D721Med (cell line): Measurements from ENCODE around the gene LHFPL2.

Experiments used
- DNase-seq: peaks from one replicate; pipeline ENCODE4 v3.0.0; 2011; ENCODE audit warnings: low spot score; ENCODE audit not compliant: insufficient read length
- FAIRE-seq: peaks from 2 replicates; lab custom pipeline; 2011; peaks lifted over from hg19 to GRCh38; lab: Jason Lieb, UNC
- TF ChIP-seq, protein P1 (sequence below): IDR thresholded peaks from 2 replicates; pipeline ENCODE4 v1.5.1; 2012; ENCODE audit warnings: mild to moderate bottlenecking, control low read depth; ENCODE audit not compliant: insufficient read depth; ENCODE audit errors: missing control alignments

LHFPL2 gene

DNA sequence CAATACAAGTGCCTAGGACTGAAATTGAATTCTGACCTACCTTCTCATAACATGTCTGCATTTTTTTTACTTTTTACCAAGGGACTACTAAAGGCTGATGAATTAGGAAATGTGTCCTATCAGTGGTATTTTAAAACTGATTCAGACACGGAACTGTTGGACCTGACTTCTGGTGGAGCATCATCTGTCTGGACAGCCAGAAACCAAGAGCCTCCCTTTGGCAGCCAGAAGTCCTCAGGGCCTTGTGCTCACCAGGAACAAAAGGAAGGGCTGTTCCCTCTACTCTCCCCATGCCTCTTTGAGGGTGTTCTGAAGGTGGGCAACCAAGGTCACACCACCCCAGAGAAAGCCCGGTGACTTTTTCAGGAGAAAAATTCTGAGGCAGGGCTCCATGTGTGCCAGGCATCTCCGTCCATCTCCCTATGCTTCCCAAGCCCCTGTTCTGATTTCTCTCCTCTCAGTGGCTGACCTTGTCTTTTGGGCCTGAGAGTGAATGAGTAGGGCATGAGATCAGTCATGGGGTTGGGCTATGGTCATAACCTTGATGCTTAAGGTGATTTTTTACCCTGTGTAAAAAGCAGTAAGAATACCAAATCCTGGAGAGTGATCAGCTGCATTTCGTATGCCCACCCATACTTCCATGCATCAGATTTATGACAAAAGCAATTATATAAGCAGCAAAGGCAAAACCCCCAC is 144.5 kb downstream of the LHFPL2 start:
- TF ChIP-seq, protein P1, sequence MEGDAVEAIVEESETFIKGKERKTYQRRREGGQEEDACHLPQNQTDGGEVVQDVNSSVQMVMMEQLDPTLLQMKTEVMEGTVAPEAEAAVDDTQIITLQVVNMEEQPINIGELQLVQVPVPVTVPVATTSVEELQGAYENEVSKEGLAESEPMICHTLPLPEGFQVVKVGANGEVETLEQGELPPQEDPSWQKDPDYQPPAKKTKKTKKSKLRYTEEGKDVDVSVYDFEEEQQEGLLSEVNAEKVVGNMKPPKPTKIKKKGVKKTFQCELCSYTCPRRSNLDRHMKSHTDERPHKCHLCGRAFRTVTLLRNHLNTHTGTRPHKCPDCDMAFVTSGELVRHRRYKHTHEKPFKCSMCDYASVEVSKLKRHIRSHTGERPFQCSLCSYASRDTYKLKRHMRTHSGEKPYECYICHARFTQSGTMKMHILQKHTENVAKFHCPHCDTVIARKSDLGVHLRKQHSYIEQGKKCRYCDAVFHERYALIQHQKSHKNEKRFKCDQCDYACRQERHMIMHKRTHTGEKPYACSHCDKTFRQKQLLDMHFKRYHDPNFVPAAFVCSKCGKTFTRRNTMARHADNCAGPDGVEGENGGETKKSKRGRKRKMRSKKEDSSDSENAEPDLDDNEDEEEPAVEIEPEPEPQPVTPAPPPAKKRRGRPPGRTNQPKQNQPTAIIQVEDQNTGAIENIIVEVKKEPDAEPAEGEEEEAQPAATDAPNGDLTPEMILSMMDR: no peak
- DNase-seq (no peak), FAIRE-seq (no peak)

DNA sequence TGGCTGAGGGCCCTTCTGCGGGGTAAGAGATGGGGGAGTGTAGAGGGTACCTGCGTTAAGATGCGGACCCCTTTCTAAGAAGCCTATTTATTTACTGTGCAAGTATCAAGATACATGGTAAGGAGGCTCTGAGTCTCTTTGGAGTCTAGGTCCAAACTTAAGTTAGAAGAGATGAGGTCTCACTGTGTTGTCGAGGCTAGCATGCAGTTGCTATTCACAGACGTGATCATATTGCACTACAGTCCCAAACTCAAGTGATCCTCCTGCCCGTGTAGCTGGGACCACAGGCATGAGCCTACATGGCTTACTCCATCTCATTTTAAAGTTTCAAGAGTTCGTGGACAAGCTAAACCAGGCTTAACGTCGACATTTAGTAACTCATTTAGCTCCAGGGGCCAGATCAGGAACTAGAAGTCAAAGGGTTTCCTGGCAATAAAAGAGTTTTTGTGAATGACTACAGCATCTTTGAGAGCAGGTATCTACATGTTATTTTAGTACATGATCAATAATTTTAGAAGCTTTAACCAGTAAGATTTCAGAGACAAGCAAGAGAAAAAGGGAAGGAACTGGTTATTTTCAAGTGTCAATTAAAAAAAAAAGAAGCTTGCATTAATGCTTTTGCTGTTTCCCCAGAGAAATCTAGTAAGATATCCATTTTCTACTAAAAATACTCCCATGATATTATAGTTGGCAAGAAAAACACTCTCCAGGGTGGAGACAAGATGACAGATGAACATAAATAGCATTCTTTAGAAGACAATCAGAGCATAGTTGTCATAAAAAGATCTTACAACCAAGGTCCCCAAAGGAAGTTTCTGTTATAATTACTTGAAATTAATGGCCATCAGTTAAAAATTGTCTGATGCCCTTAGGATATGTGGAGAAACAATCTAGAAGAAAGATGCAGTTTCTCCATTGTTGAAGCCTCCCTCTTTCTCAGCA is 146.9 kb downstream of the LHFPL2 start:
- no peak for FAIRE-seq

DNA sequence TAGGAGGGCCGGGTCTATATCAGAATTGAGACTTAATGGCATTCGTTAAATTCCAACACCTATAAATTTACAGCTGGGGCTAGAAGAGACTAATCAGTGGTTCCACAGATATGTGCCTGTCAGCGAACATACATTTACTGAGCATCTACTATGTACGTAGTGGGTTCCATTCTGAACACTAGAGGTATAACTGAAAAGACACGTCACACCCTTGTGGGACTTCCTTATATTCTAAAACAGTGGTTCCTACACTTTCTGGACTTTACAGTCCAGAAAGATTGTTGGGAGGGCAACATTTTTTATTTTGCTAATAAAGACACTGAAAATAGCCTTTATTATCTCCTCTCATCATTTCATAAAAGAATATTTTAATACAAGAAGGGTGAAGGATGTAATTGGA is 147.7 kb downstream of the LHFPL2 start:
- DNase-seq: no peak
- no peak for FAIRE-seq
- TF ChIP-seq, protein P1: no peak

More for the DNA sequence above, 146.9 kb downstream of the LHFPL2 start:
- no peak for DNase-seq
- TF ChIP-seq, protein P1: no peak

DNA sequence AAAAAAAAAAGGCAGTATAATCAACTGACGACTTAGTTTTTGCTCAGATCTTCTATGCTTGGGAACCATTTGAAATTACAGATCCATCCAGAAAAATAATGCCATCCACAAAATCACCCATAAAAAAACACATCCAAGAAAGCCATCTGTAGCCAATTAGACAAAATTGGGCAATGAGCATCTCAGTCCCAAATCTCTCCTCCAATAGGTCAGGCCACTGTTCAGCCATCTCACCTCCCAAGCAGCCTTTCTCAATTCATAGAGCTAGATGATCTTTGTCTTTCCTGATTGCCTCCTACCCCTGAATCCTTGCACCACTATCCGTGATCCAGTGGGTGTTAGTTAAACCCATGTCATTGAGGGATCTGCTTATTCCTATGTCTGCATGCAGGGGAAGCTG is 148.5 kb downstream of the LHFPL2 start:
- FAIRE-seq: no peak
- DNase-seq: no peak
- TF ChIP-seq, protein P1: no peak

DNA sequence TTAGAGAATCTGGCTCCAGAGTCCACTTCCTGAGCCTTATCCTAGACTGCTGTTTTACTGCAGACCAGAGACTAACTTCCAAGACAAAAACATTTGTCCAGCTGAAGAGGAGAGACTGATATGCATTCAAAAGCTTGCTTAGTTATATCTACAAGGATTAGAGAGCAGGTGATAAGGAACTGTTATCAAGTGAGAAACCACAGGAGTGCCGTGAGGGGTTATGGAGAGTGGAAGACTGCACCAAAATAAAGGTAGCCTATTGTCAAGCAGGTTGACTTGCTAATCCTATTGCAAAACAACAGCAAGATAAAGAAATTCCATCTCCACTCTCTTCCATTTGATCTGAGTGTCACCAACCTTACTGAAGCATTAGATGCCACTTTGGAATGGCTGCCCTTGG is 149.1 kb downstream of the LHFPL2 start:
- no peak for FAIRE-seq
- no peak for DNase-seq
- TF ChIP-seq, protein P1: no peak

DNA sequence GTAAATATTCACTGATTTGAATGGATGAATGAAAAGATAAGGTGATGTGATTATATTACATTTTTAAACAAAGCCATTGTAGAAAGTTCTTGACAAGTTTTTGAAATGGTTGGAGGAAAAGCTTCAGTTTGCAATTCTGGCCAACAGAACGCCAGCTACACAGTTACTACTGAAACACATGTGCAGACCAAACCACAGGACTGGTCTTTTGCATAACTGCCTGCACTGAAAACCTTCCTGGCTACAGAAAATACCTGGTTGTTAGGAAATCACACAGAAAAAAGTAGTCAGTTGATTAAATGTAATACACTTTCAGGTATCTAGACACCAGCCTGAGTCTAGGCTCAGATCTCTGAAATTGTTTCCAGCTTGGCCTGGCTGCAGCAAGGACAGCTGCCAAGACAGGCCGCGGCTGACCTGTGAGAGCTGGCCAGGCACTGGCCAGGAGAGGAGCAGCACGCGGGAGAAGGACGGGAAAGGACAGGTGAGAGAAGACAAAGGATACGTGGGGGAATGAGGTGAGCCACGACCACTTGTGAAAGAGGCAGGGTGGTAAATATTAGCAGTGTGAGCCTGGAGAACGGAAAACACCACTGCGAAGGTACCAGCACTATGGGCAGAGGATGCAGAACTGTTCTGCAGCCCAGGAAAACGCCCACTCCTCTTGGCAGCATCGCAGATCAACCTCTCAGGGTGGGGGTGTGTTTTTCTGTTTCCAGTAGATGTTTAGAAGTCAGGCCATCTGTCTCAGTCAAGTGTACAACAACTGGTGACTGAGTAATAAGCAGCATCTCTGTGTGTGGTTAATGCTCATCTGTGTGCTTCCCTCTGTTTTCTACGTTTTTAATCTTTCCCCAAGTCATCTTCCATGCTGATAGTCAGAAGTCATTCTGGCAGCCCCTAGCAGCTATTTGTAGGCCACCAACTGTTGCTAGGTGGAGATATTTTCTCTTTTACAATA is 150.7 kb downstream of the LHFPL2 start:
- TF ChIP-seq, protein P1: no peak
- DNase-seq (no peak), FAIRE-seq (no peak)
